Measurements from ENCODE around the gene FAM107B. TPM values are rescaled to one million over a fixed set of nuclear protein-coding genes. Genes with fewer than 3 reads are reported as not detected.

FAM107B gene
- total and polyA plus RNA-seq, 2 donors: 49.1 to 52.3 TPM

- no peaks in the 10 kb centered on the region for H3K27me3 ChIP-seq (ENCODE audit: control insufficient read depth in 2 of 2, insufficient read depth in 1 of 2, low read length in 1 of 2)
- H3K4me3 ChIP-seq (ENCODE audit: low read length in 2 of 2): no peak overlapping the region
- no peaks in the 10 kb centered on the region for H3K4me1 ChIP-seq (ENCODE audit: control insufficient read depth in 2 of 2, insufficient read depth in 2 of 2, low read length in 2 of 2)
- no peak overlapping the region for H3K27ac ChIP-seq (ENCODE audit: low read depth in 1 of 2, low read length in 1 of 2)
- 93% methylated on average over 6 of the region's 6 CpGs for WGBS
- no peaks in the 10 kb centered on the region for H3K36me3 ChIP-seq (ENCODE audit: control insufficient read depth in 2 of 2, insufficient read depth in 2 of 2, low read length in 1 of 2)
- H3K9me3 ChIP-seq (ENCODE audit: control insufficient read depth in 2 of 2, insufficient read depth in 1 of 2, low read length in 1 of 2): no peaks in the 10 kb centered on the region
- no peak for DNase-seq (ENCODE audit: low read depth in 6 of 9, low spot score in 9 of 9)
Measured at GRCh38 chr10:14815681-14816080, 41.0 kb upstream of the FAM107B start.

- WGBS: 98% methylated on average over 3 of the region's 3 CpGs
- Histone ChIP-seq H3K36me3 (ENCODE audit: control insufficient read depth in 2 of 2, insufficient read depth in 2 of 2, low read length in 1 of 2) (no peaks in the 10 kb centered on the region), H3K27me3 (ENCODE audit: control insufficient read depth in 2 of 2, insufficient read depth in 1 of 2, low read length in 1 of 2) (no peaks in the 10 kb centered on the region), H3K4me3 (ENCODE audit: low read length in 2 of 2) (no peak overlapping the region), H3K4me1 (ENCODE audit: control insufficient read depth in 2 of 2, insufficient read depth in 2 of 2, low read length in 2 of 2) (no peaks in the 10 kb centered on the region), H3K27ac (ENCODE audit: low read depth in 1 of 2, low read length in 1 of 2) (no peak overlapping the region), H3K9me3 (ENCODE audit: control insufficient read depth in 2 of 2, insufficient read depth in 1 of 2, low read length in 1 of 2) (no peaks in the 10 kb centered on the region)
- DNase-seq (ENCODE audit: low read depth in 6 of 9, low spot score in 9 of 9): no peak
Measured at GRCh38 chr10:14812271-14812670, 37.6 kb upstream of the FAM107B start.

GRCh38 chr10:14810969-14811953 is 36.6 kb upstream of the FAM107B start:
- WGBS: 85% methylated on average over 9 of the region's 9 CpGs
- no peak overlapping the region for H3K4me3 ChIP-seq (ENCODE audit: low read length in 2 of 2)
- H3K4me1 ChIP-seq (ENCODE audit: control insufficient read depth in 2 of 2, insufficient read depth in 2 of 2, low read length in 2 of 2): no peaks in the 10 kb centered on the region
- no peaks in the 10 kb centered on the region for H3K27me3 ChIP-seq (ENCODE audit: control insufficient read depth in 2 of 2, insufficient read depth in 1 of 2, low read length in 1 of 2)
- DNase-seq (ENCODE audit: low read depth in 6 of 9, low spot score in 9 of 9): no peak
- no peak overlapping the region for H3K27ac ChIP-seq (ENCODE audit: low read depth in 1 of 2, low read length in 1 of 2)
- H3K36me3 ChIP-seq (ENCODE audit: control insufficient read depth in 2 of 2, insufficient read depth in 2 of 2, low read length in 1 of 2): no peaks in the 10 kb centered on the region
- H3K9me3 ChIP-seq (ENCODE audit: control insufficient read depth in 2 of 2, insufficient read depth in 1 of 2, low read length in 1 of 2): no peaks in the 10 kb centered on the region

GRCh38 chr10:14806318-14806717 is 31.6 kb upstream of the FAM107B start:
- H3K27ac ChIP-seq (ENCODE audit: low read depth in 1 of 2, low read length in 1 of 2): no peak overlapping the region
- no peak overlapping the region for H3K4me3 ChIP-seq (ENCODE audit: low read length in 2 of 2)
- DNase-seq (ENCODE audit: low read depth in 6 of 9, low spot score in 9 of 9): no peak
- no peaks in the 10 kb centered on the region for H3K27me3 ChIP-seq (ENCODE audit: control insufficient read depth in 2 of 2, insufficient read depth in 1 of 2, low read length in 1 of 2)
- no peaks in the 10 kb centered on the region for H3K9me3 ChIP-seq (ENCODE audit: control insufficient read depth in 2 of 2, insufficient read depth in 1 of 2, low read length in 1 of 2)
- 96% methylated on average over 3 of the region's 3 CpGs for WGBS
- no peaks in the 10 kb centered on the region for H3K4me1 ChIP-seq (ENCODE audit: control insufficient read depth in 2 of 2, insufficient read depth in 2 of 2, low read length in 2 of 2)
- no peaks in the 10 kb centered on the region for H3K36me3 ChIP-seq (ENCODE audit: control insufficient read depth in 2 of 2, insufficient read depth in 2 of 2, low read length in 1 of 2)

- no peaks in the 10 kb centered on the region for H3K9me3 ChIP-seq (ENCODE audit: control insufficient read depth in 2 of 2, insufficient read depth in 1 of 2, low read length in 1 of 2)
- WGBS: 0% methylated on average over 1 of the region's 1 CpG
Measured at GRCh38 chr10:14803827-14804226, 29.1 kb upstream of the FAM107B start.

GRCh38 chr10:14801723-14802122 is 27.0 kb upstream of the FAM107B start:
- 86% methylated on average over 5 of the region's 5 CpGs for WGBS
- no peak for DNase-seq (ENCODE audit: low read depth in 6 of 9, low spot score in 9 of 9)

More at GRCh38 chr10:14803827-14804226, 29.1 kb upstream of the FAM107B start:
- no peak overlapping the region for H3K4me3 ChIP-seq (ENCODE audit: low read length in 2 of 2)
- no peak for DNase-seq (ENCODE audit: low read depth in 6 of 9, low spot score in 9 of 9)
- H3K27me3 ChIP-seq (ENCODE audit: control insufficient read depth in 2 of 2, insufficient read depth in 1 of 2, low read length in 1 of 2): no peaks in the 10 kb centered on the region
- H3K4me1 ChIP-seq (ENCODE audit: control insufficient read depth in 2 of 2, insufficient read depth in 2 of 2, low read length in 2 of 2): no peaks in the 10 kb centered on the region
- no peaks in the 10 kb centered on the region for H3K36me3 ChIP-seq (ENCODE audit: control insufficient read depth in 2 of 2, insufficient read depth in 2 of 2, low read length in 1 of 2)
- H3K27ac ChIP-seq (ENCODE audit: low read depth in 1 of 2, low read length in 1 of 2): no peak overlapping the region

GRCh38 chr10:14800397-14800796 is 25.7 kb upstream of the FAM107B start:
- Histone ChIP-seq H3K27me3 (ENCODE audit: control insufficient read depth in 2 of 2, insufficient read depth in 1 of 2, low read length in 1 of 2) (no peaks in the 10 kb centered on the region), H3K27ac (ENCODE audit: low read depth in 1 of 2, low read length in 1 of 2) (no peak overlapping the region), H3K4me1 (ENCODE audit: control insufficient read depth in 2 of 2, insufficient read depth in 2 of 2, low read length in 2 of 2) (no peaks in the 10 kb centered on the region), H3K36me3 (ENCODE audit: control insufficient read depth in 2 of 2, insufficient read depth in 2 of 2, low read length in 1 of 2) (no peaks in the 10 kb centered on the region), H3K4me3 (ENCODE audit: low read length in 2 of 2) (no peak overlapping the region), H3K9me3 (ENCODE audit: control insufficient read depth in 2 of 2, insufficient read depth in 1 of 2, low read length in 1 of 2) (no peaks in the 10 kb centered on the region)
- 81% methylated on average over 1 of the region's 1 CpG for WGBS
- no peak for DNase-seq (ENCODE audit: low read depth in 6 of 9, low spot score in 9 of 9)

More at GRCh38 chr10:14801723-14802122, 27.0 kb upstream of the FAM107B start:
- Histone ChIP-seq H3K9me3 (ENCODE audit: control insufficient read depth in 2 of 2, insufficient read depth in 1 of 2, low read length in 1 of 2) (no peaks in the 10 kb centered on the region), H3K36me3 (ENCODE audit: control insufficient read depth in 2 of 2, insufficient read depth in 2 of 2, low read length in 1 of 2) (no peaks in the 10 kb centered on the region), H3K27ac (ENCODE audit: low read depth in 1 of 2, low read length in 1 of 2) (no peak overlapping the region), H3K4me3 (ENCODE audit: low read length in 2 of 2) (no peak overlapping the region), H3K27me3 (ENCODE audit: control insufficient read depth in 2 of 2, insufficient read depth in 1 of 2, low read length in 1 of 2) (no peaks in the 10 kb centered on the region), H3K4me1 (ENCODE audit: control insufficient read depth in 2 of 2, insufficient read depth in 2 of 2, low read length in 2 of 2) (no peaks in the 10 kb centered on the region)

GRCh38 chr10:14798636-14799035 is 23.9 kb upstream of the FAM107B start:
- Histone ChIP-seq H3K27ac (ENCODE audit: low read depth in 1 of 2, low read length in 1 of 2) (no peak overlapping the region), H3K36me3 (ENCODE audit: control insufficient read depth in 2 of 2, insufficient read depth in 2 of 2, low read length in 1 of 2) (no peaks in the 10 kb centered on the region), H3K4me3 (ENCODE audit: low read length in 2 of 2) (no peak overlapping the region), H3K4me1 (ENCODE audit: control insufficient read depth in 2 of 2, insufficient read depth in 2 of 2, low read length in 2 of 2) (no peaks in the 10 kb centered on the region), H3K9me3 (ENCODE audit: control insufficient read depth in 2 of 2, insufficient read depth in 1 of 2, low read length in 1 of 2) (no peaks in the 10 kb centered on the region), H3K27me3 (ENCODE audit: control insufficient read depth in 2 of 2, insufficient read depth in 1 of 2, low read length in 1 of 2) (no peaks in the 10 kb centered on the region)
- no peak for DNase-seq (ENCODE audit: low read depth in 6 of 9, low spot score in 9 of 9)
- 24% methylated on average over 5 of the region's 5 CpGs for WGBS

GRCh38 chr10:14787938-14788337 is 13.2 kb upstream of the FAM107B start:
- no peak for DNase-seq (ENCODE audit: low read depth in 6 of 9, low spot score in 9 of 9)
- Histone ChIP-seq H3K4me3 (ENCODE audit: low read length in 2 of 2) (no peak overlapping the region), H3K27ac (ENCODE audit: low read depth in 1 of 2, low read length in 1 of 2) (no peak overlapping the region), H3K27me3 (ENCODE audit: control insufficient read depth in 2 of 2, insufficient read depth in 1 of 2, low read length in 1 of 2) (no peaks in the 10 kb centered on the region), H3K36me3 (ENCODE audit: control insufficient read depth in 2 of 2, insufficient read depth in 2 of 2, low read length in 1 of 2) (no peaks in the 10 kb centered on the region), H3K4me1 (ENCODE audit: control insufficient read depth in 2 of 2, insufficient read depth in 2 of 2, low read length in 2 of 2) (no peaks in the 10 kb centered on the region), H3K9me3 (ENCODE audit: control insufficient read depth in 2 of 2, insufficient read depth in 1 of 2, low read length in 1 of 2) (peaks cover 0 to 6% of the 10 kb centered on the region in 2 donors)
- 95% methylated on average over 5 of the region's 5 CpGs for WGBS
